ENCODE results near the gene RBP5.
"Not testable (repeated sequence)": the region's sequence is repeated elsewhere in the genome, so short reads cannot be mapped to it uniquely, and the experiment has no call there.

The RBP5 gene

DNA sequence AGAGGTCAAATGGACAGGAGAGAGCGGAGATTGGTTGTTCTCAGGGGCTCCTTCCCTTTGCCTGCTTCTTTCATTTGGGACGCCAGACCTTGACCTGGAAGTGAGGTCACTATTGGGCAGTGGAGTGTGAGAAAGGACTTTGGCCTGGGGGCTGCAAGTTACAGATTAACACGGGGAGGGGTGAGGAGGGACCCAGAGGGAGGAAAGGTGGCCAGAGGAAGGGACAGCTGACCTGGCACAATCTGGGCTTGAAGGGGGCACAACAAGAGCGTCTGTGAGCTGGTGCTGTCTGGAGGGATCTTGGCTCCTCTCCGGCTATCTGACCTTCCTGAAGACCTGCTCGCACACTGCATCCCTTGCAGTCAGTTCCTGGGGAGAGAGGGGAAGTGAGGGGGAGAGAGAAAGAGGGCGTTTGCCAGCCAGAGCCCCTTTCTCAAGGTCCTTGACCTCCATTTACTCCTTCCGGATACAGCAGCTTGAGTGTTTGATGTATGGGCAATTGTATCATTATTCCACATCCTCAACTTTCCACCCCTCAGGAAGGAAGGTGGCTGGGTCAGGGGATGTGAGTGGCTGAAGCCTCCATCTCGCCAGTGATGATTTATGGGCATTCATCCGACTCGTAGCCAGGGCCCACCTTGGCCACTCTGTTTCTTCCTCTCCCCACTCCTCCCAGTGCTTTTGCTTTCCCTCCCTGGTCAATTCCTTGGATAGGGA, 4.7 kb downstream of the RBP5 start:
- no peak for DNase-seq

DNA sequence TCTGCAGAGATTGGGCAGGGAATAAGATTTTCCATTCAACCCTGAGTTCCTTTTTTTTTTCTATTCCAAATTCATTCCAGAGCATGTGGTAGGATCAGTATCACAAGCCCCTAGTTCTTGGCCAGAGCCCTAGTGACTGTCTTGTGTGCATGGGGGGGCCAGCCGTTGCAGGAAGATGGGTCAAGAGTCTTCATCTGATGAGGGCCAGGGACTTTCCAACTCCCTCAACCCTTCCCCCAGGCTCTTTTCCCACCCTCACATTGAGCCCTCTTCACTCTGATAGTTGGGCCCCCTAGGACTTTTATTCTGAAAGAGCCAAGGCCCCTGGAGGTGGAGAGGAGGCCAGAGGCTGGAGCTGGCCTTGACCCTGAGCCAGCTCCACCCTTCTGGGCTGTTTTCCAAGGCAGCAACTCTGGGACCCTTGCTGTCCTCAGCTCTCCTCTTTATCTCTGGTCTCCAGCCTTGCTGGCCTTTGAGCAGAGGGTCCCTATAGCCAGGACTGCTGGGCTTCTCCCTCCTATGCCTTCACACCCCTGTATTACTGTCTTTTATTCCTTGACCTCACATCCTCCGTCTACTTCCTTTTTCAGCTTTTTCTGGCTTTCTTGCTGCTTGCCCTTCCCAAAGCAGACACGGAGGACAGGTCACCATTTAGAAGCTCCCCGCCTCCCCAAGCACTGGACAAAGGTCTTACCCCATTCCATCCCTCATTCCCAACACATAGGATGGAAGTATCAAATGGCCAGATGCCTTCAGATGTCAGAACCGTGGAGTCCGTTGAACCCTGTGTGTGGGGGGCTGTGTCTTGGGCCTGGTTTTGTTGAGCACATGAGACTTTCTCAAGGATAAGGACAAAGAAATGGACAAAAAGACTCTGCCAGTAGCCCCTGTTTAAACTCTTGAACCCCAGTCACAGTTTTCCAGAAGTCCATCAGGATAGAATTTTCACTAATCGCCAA, 5.6 kb downstream of the RBP5 start:
- DNase-seq: no peak

DNA sequence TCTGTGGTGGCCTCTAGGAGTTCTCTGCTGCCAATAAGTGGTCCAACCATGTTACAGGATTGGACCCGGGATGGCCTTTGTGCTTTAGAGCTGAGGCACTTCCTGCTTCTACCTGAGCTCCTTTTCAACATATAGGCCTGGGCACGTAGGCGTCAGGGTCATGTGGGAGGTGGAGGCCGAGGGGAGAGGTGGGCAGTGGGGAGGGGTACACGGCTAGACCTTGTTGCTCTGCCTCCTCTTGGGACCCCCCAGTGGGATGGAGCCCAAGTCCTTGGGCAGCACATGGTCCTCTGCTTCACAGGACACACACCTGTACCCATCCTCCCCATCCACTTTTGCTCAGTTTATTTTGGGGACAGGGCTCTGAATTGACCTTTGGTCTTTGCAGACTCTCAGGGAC, 7.4 kb downstream of the RBP5 start:
- DNase-seq: no peak

DNA sequence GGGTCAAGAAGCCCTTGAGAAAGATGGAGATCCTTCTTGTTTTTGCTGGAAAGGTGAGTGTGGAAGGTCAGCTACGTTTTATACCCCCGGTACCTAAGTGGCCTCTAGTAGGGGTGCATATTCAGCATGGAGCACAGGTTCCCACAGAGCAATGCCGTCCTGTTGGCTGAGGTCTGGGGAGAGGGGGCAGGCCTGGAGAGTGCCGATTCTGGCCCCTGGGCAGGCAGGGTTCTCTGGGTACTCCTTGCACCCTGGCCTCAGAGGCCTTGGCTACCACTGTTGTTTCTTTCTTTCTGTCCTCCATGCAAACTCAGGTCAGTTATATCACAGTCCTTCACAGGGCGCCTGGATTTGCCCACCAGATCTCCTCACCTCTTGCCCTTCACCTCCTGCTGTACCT, 8.5 kb downstream of the RBP5 start:
- no peak for DNase-seq

DNA sequence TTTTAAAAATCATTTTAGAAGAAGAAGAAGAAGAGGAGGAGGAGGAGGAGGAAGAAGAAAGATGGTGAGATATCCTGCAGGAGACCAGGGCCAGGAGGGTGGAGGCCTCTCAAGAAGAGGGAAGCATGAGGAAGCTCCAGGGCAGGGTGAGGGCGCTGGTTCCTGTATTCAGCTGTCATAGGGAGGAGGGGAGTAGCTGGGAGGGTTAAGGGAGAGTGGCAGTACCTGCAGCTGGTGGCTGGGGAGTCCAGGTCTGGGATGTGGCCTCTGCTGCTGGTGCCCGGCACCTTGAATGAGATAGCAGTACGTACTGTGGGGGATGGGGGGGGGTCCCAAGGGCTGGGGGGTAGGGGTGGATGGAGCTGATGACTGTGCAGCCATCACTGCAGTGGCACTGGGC, 9.8 kb downstream of the RBP5 start:
- no peak for DNase-seq

DNA sequence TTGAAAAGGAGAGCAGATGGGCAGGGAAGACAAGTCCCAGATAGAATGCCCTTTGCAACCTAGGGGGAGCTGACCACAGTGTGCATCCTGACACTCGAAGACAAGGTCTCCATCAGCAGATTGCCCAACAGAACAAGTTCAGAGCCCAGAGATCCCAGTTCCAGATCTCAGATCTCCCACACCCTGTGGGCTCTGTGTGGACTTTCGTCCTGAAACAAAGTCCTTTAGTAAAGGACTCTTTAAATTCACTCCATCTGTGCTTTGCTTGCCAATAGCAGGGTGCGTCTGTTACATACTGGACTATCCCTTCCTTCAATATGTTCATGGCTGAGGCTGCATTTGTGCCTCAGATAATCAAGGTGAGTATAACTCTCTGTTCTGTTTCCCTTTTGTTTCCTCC, 11.0 kb downstream of the RBP5 start:
- no peak for DNase-seq

DNA sequence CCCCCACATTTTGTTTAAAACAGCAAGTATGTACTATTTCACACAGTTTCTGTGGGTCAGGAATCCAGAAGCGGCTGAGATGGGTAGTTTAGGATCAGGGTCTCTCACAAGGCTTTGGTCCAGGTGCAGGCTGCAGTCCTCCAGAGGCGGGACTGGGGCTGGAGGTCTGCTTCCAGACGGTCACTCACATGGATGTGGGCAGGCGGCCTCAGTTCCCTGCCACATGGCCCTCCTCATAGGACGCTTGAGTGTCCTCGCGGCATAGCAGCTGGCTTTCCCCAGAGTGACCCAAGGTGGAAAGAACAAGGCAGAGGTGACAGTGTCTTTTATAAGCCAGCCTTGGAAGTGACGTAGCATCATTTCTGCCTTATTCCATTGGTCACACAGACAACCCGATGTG, 11.8 kb downstream of the RBP5 start:
- DNase-seq: no peak

DNA sequence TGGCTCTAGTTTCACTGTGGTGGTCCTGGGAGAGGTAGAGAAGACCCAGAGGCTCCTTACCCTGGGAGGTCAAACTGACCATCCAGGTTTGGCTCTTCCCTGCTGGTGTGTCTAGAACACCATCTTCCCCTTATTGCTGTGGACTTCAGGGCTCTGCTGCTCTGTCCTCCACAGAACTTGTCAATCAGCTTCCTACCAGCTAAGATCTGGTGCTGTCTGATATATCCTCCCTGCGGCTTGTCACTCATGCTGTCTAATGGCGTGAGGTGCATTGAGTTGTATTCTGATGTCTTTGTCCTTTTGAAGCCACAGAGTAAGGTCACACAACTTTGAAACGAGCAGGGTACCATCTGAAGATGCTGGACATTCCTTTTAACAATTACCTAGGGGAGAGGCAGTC, 12.5 kb downstream of the RBP5 start:
- no peak for DNase-seq

DNA sequence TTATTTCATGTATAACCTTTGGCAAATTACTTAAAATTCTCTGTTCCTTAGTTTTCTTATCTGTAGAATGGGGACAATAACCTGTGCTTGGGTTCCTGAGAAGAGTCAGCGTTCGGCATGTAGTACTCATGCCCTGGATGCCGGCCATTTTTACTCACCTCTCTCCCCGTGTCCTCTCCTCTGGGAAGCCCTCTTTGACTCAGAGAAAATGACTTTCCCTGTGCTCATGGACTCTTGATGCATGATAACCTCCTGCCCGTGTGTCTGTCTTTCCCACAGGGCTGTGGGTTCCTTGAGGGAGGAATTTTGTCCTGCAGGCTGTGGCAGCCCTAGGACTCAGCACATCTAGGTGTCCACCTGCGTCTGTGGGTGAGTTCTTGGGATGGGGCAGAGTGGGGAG, 13.8 kb downstream of the RBP5 start:
- no peak for DNase-seq

DNA sequence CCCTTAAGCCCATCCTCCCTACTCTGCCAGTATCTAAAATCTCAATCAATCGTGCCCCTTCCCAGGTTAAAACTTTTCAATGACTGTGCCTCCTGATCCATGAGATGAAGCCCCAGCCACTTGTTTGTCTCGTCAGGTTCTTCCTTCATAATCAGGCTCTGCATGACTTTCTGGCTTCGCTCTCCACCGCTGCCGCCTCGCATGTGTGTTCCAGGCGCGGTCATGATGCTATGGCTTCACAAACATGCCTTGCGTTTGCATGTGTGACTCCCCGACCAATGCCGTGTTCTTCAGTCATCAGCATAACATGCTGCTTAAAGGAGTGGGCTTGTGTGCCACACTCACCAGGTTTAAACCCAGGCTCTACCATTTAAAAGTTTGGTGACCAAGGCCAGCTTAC, 14.7 kb downstream of the RBP5 start:
- no peak for DNase-seq

DNA sequence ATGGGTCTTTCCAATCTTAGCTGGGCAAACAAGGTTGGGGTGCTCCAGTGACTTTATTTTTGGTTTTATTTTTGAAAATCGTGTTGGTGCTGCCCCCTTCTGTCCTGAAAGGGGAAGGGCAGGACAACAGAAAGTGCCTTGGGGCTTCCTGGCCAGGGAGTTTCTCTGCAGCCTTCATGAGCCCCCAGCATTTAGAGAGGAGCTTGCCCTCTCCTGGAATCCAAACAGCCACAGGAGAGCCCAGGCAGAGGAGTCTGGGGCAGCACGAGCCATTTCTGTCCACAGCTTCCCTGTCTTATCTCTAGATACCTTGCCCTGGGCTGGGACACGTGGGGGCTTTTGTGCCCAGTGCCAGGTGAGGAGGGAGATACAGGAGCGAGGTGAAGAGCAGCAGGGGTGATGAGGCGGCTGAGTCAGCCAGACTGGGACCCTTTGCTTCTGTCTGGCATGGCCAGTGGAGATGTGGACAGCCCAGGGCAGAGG, 15.3 kb downstream of the RBP5 start:
- DNase-seq: peak in 1 of 56 donors; percentile 45

DNA sequence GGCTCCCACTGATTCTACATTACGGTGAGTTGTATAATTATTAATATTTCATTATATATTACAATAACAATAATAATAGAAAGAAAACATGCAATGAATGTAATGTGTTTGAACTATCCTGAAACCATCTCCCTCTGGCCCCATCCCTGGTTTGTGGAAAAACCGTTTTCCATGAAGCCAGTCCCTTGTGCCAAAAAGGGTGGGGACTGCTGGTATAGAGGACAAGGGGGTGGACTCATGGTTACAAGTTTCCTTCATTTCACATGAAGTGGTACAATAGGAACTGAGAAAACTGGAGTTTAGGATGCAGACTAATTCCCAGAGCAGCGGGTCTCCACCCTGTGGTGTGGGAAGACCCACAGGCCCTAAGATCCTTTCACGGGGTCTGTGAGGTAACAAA, 16.6 kb downstream of the RBP5 start:
- DNase-seq: no peak

DNA sequence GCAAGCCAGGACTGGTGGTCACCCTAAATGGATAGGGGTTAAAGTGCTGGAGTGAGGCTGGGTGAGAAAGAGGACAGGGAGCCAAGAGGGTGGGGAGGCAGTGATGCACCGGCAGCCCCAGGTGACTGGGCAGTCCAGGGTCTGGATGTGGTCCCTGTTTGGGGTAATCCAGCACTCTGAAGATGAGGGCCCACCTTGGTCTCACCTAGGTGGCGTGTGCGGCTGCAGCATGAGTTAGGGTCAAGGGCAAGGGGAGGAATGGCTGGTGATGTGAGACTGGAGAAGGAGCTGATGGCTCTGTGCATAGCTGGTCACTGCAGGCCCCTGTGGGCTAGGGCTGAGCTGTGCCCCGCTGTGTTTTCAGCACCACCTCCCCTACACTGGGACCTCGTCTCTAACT, 18.0 kb downstream of the RBP5 start:
- DNase-seq: no peak

DNA sequence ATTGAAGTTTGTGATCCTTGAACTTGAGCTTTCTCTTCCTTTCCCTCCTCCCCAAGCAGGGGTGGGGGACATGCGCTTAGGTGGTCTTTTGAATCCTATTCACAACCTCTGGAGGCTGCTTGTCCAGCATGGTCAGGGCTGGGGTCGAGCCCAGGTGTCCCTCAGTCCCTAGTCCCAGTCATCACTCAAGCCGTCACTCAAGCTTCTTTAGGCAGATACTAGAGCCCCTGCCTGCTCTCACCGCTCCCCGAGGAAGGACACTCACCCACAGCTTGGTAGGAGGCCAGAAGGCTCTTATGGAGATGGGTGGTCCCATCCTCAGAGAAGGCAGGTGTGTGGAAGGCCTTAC, 19.1 kb downstream of the RBP5 start:
- no peak for DNase-seq

DNA sequence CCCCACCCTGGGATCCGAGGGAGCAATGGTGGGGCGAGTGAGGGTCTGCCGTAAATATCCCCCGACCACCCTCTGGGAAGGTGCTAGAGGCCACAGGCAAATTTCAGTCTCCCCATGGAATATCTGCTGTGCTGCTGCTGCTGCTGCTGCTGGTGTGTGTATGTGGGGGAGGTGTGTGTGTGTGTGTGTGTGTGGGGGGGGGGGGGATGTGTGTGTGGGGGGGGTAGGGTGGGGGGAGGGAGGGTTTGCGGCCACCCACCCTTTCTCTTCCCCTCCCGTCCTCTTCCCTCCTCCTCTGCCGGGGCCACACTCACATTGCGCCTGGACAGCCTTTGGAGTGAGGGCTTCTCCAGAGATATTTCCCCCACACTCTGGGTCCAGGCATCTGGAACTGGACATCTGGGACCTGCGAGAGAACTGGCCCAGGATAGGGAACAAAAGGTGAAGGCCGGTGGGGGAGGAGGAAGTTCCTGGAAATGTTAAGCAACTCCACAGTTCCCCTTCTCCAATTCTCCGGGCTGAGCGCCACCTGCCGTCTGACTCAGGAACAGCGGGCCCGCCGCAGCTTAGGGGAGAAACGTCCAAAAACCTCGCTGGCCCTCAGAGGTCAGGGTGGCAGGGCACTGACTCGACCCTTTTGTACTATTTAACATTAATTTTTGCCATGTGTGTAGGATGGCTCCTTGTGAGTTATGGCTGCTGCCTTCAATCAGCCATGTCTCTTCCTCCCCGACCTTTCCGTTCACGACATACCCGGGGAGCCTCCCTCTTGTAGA, 19.7 kb downstream of the RBP5 start, which contains the start of gene C1RL:
TSS of gene C1RL (minus strand) at position 419 of the 776 bp plus-strand sequence. CDS start at position 385, 34 bp downstream.
- DNase-seq: peak in 49 of 56 donors; percentile 13 to 77 (median 50)

DNA sequence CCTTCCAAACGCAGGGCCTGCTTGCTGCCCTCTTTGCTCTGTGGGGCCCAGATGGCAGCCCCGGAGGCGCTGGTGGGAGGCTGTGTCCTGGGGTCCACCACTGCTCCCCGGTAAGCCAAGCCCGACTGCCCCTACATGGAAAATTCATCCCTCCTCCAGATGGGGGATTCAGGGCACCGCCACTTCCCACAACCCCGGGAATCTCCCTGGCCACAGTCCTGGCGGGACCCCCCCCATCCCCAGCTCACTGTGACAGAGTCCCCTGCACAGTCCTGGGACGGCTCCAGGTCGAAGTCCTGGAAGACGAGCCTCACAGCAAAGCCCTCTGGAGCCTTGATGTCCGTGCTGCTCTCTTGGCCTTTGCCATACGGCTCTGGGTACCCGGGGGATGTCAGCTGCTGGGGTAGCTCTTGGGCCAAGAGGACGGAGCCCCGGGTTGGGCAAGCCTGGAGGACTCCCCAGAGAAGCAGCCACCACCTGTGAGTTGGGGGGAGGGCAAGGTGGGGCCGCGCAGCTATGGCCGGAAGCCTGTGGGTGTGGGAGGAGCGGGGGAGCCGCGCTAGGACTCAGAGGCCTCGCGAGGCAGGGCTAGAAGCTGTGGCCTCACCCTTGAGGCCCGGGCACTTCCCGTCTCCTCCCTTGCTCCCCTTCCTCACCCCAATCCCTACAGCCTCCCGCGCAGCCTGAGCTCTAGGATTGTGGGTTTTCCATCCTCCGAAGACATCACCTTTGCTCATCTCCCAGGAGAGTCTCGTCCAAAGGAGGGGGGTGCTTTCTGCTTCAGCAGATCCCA, 20.5 kb downstream of the RBP5 start:
- DNase-seq: peak in 1 of 56 donors; percentile 27

DNA sequence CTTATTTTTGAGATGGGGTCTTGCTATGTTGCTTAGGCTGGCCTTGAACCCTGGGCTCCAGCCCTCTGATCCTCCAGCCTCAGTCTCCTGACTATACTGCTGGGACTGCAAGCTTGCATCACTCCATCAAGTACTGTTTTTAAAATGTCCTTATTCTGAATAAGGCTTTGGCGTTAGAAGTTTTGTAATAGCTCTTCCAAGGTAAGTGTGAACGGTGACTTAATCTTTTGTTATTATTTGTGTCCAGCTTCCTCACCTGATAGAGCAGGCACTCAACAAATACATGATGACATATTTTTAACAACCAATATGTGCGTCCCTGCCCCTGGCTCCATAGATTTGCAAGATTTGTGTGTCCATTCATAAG, 21.1 kb downstream of the RBP5 start:
- no peak for DNase-seq

DNA sequence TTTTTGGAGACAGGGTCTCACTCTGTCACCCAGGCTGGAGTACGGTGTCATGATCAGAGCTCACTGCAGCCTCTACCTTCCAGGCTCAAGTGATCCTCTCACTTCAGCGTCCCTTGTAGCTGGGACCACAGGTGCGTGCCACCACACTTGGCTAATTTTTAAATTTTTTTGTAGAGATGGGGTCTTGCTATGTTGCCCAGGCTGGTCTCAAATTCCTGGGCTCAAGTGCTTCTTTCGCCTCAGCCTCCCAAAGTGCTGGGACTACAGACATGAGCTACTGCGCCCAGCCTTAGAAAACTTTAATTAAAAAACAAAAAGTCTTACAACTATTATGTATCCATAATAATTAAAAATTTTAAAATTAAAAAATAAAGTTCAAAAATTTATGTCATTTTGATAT, 21.5 kb downstream of the RBP5 start:
- not testable (repeated sequence) for DNase-seq

DNA sequence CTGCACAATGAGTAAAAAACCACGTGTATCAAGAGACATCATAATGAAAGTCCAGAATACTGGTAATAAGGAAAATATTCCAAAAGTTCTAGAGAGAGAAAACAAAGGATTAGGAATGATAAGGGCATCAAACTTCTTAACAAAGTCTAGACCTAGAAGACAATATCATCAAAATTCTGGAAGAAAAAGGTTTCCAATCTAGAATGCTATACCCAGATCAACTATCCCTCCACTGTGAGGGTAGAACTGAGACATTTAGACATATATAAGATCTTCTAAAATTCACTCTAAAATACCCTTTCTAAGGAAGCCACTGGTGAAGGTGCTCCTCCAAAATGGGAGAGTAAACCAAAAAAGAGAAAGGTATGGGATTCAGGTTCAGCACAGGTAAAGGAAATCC, 22.6 kb downstream of the RBP5 start:
- DNase-seq: no peak

DNA sequence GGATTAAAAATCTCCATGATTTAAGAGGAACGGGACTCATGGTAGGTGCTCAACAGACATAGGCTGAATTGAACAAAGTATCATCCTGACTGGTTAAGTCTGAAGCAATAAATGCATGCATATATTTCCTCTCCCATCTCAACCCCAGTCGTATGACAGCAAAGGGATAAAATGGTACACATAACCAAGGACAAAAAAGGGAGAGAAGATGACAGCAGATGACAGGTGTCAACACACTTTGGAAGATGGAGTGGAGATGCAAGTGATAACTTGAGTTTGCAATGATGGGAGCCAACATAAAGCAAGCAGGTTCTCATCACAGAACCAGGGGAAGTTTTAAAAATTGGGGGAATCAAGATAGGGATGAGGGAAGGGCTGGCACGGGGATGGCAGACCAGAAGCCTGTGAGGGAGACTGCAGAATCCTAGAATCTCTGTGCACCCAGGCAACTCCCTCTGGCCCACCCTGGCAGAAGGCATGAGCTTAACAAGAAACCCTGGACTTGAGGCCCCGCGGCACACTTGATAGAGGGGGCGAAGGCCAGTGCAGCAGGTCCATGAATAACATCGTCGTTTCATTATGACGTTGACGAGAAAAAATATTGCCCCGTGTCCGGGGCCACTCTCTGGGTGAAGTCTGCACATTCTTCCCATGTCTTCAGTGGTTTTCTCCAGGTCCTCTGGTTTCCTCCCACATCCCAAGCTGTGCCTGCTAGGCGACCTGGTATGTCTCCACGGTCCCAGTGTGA, 24.7 kb downstream of the RBP5 start:
- DNase-seq: no peak

Measured in amygdala (tissue), 56 donors.